Glomerular visceral epithelial cell (primary cell): Measurements from ENCODE around the gene ZBTB26.
A peak's percentile ranks its signal among the peaks of the same experiment; 100 is the strongest.
"Not testable (repeated sequence)": the region's sequence is repeated elsewhere in the genome, so short reads cannot be mapped to it uniquely, and the experiment has no call there.

ENCODE experiments used
- DNase-seq: peaks from one replicate; pipeline ENCODE4 v3.0.0-alpha.2; 2016; ENCODE audit errors: extremely low spot score

Gene ZBTB26

DNA sequence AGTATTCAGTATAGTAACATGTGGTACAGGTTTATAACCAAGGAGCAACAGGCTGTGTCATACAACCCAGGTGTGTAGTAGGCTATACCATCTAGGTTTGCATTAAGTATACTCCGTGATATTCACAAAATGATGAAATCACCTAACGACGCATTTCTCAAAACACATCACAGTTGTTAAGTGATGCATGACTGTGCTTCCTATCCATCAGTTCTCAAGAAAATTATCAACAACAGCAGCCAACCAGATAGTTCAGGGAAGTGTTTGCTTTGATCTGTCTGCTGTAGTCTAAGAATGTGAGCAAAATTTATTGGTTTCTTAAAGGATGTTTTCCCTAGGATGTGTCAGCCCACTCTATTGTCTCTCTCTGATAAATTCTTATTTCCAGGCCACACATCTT, 7.4 kb downstream of the ZBTB26 start:
- no peak for DNase-seq

DNA sequence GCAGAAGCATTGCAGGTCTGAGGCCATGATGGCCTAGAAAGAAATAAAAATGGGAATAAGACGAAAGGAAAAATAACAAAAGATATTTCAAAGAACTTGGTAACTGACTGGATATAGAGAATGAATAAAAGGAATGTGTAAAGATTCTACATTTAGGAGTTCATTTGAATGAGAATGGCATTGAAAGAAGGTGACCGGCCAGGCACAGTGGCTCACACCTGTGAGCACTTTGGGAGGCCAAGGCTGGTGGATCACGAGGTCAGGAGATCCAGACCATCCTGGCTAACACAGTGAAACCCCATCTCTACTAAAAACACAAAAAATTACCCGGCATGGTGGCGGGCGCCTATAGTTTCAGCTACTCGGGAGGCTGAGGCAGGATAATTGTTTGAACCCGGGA, 8.6 kb downstream of the ZBTB26 start:
- no peak for DNase-seq

DNA sequence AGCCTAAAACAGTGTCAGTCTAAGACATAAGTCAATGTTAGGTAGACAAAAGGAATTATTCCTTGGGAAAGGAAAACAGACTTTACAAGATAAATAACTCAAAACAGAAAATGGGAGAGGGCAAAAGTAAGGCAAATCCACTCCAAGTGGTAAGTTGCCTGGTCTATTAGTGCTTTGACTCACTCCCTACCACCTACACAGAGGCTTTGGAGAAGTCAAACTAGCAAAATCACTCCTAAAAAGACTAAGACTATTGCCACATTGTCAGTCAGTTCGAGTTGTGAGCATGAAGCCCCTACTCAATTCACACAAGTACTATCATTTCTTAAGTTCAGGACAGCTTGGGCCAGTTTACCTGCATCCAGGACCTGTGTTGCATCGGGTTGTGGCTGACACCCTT, 13.0 kb downstream of the ZBTB26 start:
- DNase-seq: no peak

DNA sequence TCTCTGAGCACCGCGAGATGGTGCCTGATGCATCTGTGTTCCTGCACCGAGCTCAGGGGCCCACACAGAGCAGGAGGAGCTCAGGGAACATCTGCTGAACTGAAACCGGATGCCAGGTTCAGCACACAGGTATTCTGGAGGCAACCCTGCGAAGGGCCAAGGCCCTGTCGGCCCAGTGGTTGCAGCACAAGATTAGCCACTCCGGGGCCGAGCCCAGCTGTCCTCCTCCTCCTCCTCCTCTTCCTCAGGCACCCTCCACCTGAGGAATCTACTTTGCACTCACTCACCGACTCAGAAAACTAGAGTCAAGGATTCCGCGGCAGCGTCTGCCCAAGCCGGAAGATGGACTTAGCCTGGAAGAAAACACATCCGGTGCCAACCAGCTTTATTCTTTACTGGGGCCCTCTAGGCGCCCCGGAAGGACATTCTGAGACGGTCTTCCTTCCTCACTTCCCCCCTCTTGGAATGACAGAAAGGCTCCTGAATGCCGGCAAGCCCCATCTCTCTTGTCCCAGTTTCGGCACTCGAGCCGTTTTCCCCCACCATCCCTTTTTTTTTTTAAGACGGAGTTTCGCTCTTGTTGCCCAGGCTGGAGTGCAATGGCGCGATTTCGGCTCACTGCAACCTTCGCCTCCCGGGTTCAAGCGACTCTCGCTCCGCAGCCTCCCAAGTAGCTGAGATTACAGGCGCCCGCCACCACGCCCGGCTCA, 18.2 kb downstream of the ZBTB26 start, which contains the start of gene ZBTB6:
Gene ZBTB6, minus strand, starts transcription at position 360 of the 710 bp plus-strand sequence. CDS start 1,251 bp downstream, outside the sequence.
- peak; percentile 85 for DNase-seq

DNA sequence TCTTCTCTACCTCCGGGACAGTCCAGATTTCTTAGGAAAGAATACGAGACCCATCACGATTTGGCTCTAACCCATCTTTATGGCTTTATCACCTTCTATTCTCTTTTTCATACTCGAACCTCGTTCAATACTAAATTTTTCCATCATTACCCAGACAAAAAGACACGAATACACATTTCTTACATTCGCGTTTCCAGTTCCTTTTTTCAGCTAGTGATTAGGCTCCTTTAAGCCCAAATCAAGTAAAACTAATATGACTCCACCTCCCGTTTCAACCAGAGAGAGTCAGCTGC, 18.7 kb downstream of the ZBTB26 start:
- no peak for DNase-seq

DNA sequence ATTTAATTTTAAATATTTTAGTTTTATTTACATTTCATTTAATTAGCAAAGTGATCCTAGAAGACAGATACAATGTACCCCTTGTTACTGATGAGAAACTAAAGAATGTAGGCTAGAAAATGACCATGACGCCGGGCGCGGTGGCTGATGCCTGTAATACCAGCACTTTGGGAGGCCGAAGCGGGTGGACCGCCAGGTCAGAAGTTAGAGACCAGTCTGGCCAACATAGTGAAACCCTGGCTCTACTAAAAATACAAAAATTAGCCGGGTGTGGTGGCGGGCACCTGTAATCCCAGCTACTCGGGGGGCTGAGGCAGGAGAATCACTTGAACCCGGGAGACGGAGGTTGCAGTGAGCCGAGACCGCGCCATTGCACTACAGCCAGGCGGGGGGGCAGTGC, 25.2 kb downstream of the ZBTB26 start:
- DNase-seq: not testable (repeated sequence)

DNA sequence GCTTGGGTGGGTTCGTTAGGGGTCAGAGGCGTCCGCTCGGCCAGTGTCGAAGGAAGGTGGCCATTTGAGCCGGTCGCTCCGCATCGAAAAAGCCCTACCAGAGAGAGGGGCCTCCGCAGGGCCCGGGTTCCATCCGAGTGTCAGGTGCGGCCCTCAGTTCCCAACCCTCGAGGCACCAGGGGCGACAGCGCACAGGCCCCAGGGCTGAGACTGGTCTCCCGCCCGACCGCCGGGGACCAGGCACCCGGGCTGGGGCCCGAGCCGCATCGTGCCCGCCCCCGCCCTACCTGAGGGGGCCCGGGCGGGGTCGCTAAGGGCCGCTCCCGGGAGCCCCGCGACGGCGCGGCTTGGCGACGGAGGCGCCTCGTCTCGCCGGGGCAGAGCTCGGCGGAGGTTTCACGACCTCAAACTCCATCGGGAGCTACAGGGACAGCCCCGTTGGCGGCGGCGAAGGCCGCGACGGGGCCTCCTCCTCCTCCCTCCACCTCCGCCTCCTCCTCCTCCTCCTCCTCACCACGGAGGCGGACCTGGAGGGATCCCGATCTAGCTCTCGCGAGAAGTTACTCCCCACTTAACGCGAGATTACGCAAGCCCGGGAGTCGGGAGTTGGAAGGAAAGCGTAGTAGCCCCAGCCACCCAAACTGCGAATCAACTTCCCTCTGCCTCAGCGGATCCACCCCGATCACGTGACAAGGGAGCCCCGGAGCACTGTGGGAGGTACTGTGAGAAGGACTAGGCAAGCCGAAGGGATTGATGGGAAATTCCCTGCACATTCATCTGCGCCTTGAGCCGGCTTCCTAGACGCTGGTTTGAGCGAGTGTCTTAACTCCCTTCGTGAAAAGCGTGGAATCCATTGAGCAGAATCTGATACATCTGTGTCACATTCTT, 26.2 kb downstream of the ZBTB26 start, which contains the start of gene RC3H2:
Gene RC3H2, minus strand, starts transcription at position 537 of the 888 bp plus-strand sequence. CDS start 7,850 bp downstream, outside the sequence.
- peak; percentile 100 for DNase-seq

DNA sequence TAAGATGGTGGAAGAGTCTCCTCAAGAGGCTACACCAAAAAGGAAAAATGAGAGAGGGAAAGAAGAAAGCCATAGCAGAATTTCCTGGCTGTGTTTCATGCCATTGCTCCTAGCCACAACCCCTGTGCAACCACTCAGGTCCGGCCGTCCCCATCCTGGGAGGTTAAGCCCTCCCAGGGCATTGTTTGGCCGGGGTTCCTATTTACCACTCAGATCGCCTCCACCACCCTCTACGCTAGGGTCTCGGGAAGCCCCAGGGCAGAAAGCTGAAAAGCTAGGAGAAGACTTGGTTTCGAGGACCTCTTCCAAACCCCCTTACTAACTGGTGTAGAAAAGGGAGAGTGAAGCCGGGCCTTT, 26.9 kb downstream of the ZBTB26 start:
- peak; percentile 63 for DNase-seq

DNA sequence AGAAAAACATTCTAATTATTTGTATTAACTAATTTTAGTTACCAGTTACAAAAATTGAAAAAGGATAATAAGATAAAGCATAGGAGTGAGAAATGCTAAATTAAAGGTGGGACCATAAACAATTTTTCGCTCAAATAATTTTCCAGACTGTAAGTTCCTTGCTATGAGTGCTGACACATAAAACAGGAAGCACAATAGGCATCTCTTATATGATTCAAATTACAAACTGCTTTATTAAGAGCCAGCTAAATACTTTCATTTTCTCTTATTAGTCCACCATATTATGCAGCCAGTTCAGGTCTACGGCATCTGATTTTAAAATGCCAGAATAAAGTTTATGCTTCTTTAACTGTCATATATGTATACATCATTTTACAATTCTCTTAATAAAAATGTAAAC, 30.5 kb downstream of the ZBTB26 start:
- DNase-seq: no peak

DNA sequence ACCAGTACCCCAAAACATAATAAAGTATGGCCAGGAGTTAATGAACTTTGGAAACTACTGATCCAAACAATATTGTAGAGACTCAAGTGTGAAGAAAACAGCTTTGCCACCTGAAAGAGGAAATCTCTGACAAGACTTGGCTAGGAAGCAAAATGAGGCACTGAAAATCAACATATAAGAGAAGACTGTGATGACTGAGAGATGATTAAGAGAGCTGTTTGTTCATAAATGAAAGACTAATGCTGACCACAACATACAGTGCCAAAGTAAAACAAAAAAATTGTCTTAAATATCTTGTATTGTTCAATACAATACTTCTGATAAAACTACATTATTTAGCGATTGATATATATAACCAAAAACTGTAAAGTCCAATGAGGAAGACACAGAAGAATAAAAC, 33.3 kb downstream of the ZBTB26 start:
- no peak for DNase-seq

DNA sequence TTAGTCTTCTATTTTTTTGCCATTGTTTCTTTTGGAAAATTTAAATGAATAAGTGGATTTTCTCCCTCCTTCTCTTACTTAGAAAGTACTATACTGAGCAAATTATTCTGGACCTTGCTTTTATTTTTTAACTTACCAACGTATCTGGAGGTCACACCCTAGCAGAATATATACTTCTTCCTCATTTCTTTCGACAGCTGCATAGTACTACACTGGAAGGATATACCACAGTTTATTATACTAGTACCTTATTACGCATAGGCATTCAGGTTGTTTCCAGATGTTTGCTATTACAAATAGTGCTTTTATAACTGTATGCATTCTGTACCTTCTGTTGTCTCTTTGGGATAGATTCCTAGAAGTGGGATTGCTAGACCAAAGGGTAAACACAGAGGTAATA, 42.8 kb downstream of the ZBTB26 start:
- DNase-seq: no peak

DNA sequence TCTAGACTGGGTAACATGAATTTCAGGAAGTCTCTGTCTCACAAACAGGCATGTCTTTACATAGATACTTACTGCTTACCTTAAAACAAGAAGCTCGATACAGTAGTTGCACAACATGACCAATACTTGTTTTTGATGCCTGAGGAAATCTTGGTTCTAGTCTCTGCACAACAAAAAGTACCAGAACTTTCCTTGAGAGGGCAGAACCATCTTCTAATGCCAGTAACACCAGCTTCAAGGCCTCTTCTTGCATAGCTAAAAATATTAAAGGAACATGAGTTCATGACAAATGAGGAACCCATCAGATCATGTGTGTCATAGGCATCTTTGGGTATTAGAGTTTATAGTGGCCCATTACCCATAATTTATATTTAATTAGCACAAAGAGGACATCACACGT, 48.2 kb downstream of the ZBTB26 start:
- no peak for DNase-seq

DNA sequence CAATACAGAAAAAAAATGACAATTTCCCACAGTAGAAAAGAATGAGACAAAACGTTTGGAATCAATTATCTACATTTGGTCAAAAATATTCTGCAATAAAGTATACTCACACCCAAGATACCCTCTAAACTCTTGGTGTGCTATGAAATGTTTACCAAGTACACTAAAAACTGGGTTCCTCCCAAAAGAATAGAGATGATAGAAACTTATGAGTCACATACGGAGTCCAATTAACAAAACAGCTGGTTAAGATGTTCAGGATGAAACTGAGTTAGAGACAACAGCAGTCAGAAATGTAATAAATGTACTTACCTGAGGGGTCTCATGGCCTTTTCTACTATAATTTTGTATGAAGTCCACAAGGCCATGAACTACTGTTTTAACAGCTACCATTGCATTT, 51.9 kb downstream of the ZBTB26 start:
- no peak for DNase-seq

DNA sequence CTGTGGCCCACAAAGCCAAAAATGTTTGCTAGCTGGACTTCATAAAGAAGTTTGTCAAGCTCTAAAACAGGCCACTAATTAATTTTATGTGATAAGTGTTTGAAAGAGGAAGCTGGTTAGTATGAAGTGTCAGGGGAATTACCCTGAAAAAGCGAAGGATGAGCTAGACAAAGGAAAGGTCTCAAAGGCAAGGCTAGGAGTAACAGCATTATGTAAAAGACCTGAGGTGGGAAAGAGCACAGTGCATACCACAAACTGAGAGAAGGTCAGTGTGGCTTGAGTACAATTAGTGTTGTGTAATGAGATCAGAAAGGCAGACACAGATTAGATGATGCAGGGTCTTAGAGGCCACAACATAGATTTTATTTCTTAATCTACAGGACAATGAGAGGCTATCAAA, 55.8 kb downstream of the ZBTB26 start:
- no peak for DNase-seq

DNA sequence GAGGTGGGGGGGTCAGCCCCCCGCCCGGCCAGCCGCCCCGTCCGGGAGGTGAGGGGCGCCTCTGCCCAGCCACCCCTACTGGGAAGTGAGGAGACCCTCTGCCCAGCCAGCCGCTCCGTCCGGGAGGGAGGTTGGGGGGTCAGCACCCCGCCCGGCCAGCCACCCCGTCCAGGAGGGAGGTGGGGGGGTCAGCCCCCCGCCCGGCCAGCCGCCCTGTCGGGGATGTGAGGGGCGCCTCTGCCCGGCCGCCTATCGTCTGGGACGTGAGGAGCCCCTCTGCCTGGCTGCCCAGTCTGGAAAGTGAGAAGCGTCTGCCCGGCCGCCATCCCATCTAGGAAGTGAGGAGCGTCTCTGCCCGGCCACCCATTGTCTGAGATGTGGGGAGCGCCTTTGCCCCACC, 64.0 kb downstream of the ZBTB26 start:
- not testable (repeated sequence) for DNase-seq

DNA sequence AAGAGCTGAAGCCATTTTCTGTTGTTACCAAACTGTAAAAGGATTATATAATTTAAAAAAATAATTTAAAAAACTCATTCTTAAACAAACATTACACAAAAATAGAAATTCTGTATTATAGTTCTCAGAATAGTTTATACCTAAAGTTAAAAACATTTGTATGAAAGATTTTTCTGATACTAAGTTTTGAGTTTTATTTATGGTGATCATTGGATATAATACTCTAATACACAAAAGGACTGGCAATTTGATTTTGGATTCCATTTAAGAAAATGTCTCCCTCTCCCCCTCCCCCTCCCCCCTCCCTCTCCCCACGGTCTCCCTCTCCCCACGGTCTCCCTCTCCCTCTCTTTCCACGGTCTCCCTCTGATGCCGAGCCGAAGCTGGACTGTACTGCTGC, 65.2 kb downstream of the ZBTB26 start:
- no peak for DNase-seq
